Measurements from ENCODE around the gene TRAPPC10. TPM values are rescaled to one million over a fixed set of nuclear protein-coding genes. Genes with fewer than 3 reads are reported as not detected.
A peak's percentile ranks its signal among the peaks of the same experiment; 100 is the strongest.

Gene TRAPPC10
- total and polyA plus RNA-seq, 9 of the 15 experiments (the other 6 are each of a cell fraction or from before 2014, with no cell fraction given), result 1.1 to 33.8 (median 24.3) TPM

GRCh38 chr21:44024887-44025353, 12.8 kb downstream of the TRAPPC10 start (continued):
- TF ChIP-seq CTCFL (IDR thresholded peaks at IDR 0.05; ENCODE audit: borderline replicate concordance, insufficient read depth, low read depth, low read length, poor library complexity, severe bottlenecking) (no peak), ETV5 (CRISPR knock-in tag; IDR thresholded peaks at IDR 0.05; ENCODE audit: low read depth) (no peak), SIN3B (IDR thresholded peaks at IDR 0.05; ENCODE audit: low read depth) (no peak), COPS2 (conservative IDR thresholded peaks at IDR 0.05) (no peak), NR1H2 (CRISPR knock-in tag; IDR thresholded peaks at IDR 0.05) (no peak), PCBP2 (IDR thresholded peaks at IDR 0.05; ENCODE audit: low read depth, low read length, poor library complexity, severe bottlenecking) (no peak), STAG1 (CRISPR knock-in tag; IDR thresholded peaks at IDR 0.05; ENCODE audit: borderline replicate concordance) (no peak), IFI16 (CRISPR knock-in tag; IDR thresholded peaks at IDR 0.05) (no peak), RBM15 (IDR thresholded peaks at IDR 0.05; ENCODE audit: insufficient read depth, low read length) (no peak), DDX20 (tag; IDR thresholded peaks at IDR 0.05; ENCODE audit: low read depth) (no peak), ZNF695 (CRISPR knock-in tag; IDR thresholded peaks at IDR 0.05) (no peak), RBM25 (IDR thresholded peaks at IDR 0.05; ENCODE audit: low read depth, low read length, severe bottlenecking) (no peak), CEBPB (tag; IDR thresholded peaks at IDR 0.05) (peak; percentile 78), MTF1 (CRISPR knock-in tag; IDR thresholded peaks at IDR 0.05; ENCODE audit: borderline replicate concordance) (no peak), ZNF175 (CRISPR knock-in tag; IDR thresholded peaks at IDR 0.05; ENCODE audit: low read depth) (0 out of 2 replicates have a peak, but pooled peaks have one; percentile 7), DACH1 (IDR thresholded peaks at IDR 0.05; ENCODE audit: partially characterized antibody) (no peak), FUS (optimal IDR thresholded peaks at IDR 0.05; ENCODE audit: low read depth, low read length) (no peak), ASH1L (IDR thresholded peaks at IDR 0.05; ENCODE audit: borderline replicate concordance, low read depth, partially characterized antibody) (no peak), ZBTB26 (CRISPR knock-in tag; IDR thresholded peaks at IDR 0.05) (no peak), SMARCB1 (IDR thresholded peaks at IDR 0.05; ENCODE audit: insufficient read length, low read depth) (no peak), SIN3A (IDR thresholded peaks at IDR 0.05; ENCODE audit: borderline replicate concordance in 2 of 2, control insufficient read depth in 1 of 2, low read depth in 2 of 2, low read length in 2 of 2) (no peak), MLLT1 (IDR thresholded peaks at IDR 0.05) (peak in 1 of 2 experiments; percentile 71; a peak in 2 of 4 replicates), KDM5B (IDR thresholded peaks at IDR 0.05; ENCODE audit: insufficient replicate concordance, low read depth, low read length) (no peak)

All from K562 (cell line).